Stimulated activated CD4-positive, alpha-beta T cell treated with anti-CD3 and anti-CD28 coated beads, Interleukin-1b, Interleukin-23, amount 100 ng/mL, for 1 hour (primary cell): ENCODE measurements around the gene PDE4D.

Source experiments
- DNase-seq, 2 donors: peaks; one replicate each; pipeline ENCODE4 v3.0.0-alpha.2; 2020; ENCODE audit warnings: low read depth in 2 of 2

The PDE4D gene

DNA sequence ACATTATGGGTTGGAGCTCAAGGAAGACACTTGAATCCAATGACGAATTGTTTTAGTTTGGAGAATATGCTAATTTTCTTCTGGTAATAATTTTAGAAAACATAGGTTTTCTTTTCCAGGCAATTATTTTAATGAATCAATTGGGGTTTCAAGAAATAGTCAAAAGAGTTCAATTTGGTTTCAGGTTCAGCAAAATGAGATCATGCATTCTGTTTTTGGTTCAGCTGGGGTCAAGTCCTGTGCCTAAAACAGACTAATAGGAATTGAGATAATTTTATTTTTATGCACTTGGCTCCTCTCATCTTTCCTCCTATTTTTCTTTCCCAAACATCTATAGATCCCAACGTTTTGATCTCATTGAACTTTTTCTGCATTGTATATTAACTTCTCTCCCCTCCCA is 713.8 kb downstream of the PDE4D start:
- DNase-seq, result no peak

DNA sequence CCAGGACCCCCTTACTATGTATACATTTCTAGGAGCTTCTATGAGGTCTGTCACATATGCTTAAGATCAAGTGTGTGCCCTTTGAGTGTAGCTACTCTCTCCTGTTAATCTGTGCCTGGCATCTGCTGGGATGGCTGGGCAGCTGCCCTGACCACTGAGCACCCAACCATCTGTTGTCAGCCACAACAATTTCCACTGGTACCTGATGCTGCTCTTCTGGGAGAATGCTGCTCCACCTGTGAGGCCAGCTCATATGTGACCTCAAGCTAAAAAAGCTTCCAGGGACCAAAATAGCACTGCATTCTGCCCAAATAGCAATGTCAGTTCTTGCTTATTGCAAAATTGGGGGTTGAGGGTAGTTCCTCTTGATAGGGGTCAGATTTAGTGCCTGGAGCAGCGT is 715.0 kb downstream of the PDE4D start:
- DNase-seq, result no peak

DNA sequence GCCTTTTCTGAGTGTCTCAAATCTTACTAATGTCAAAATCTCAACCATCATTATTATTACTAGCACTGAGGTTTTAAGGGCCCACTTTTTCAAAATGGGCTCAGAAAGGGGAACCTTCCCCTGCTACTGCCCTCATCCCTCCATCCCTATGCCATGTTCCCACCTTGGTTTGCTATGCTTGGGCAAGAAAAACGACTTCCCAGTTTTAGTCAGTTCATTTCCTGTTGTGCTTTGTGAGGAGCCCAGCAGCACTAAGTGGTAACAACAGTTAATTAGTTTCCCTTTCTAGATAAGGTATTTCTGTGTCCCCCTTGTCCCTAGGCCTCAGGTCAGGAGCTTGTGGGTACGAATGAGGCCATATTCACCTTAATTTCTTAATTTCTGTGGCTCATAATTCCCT is 715.5 kb downstream of the PDE4D start:
- DNase-seq, result no peak

DNA sequence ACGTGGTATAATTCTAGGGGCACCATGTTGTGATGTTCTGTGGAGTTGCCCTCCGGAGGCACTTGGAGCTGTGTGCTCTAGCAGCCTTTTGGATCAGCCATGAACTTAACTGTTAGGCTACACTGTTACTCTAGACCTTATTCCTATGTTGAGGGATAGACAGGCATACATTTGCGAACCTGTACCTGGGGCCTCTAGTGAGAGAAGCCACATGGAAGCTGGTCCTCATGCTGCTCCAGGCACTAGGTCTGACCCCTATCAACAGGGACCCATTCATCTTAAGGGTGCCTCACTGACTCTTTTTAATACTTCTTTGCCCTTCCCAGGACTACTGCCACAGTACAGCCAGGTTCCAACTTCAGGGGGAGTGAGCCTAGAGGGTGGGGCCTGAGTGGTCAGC is 715.9 kb downstream of the PDE4D start:
- DNase-seq, result no peak

DNA sequence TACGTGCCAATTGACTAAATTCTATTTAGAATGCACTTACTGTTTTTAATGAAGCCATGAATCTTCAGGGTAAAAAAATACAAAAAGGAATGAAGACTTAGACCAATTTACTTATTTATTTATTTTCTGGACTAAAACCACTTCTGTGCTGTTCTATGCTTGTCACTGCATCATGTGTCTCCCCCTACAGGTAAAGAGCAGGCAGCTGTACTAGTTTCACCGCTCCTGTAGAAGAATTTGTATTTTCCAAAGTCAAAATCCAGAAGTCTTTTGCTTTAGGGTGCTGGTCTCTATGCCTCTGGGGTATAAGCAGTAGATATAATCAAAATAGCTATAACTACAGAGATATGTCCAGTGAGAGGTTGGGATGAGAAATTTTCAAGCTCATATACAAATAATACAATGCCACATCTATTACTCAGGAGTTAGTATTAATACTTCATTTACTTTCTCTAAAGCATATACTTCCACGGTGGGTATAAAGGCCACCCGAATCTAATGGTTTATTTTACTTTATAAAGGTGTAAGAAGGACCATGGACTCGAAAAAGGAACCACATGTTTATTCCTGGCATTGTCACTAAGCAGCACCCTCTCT is 719.2 kb downstream of the PDE4D start:
- no peak for DNase-seq

DNA sequence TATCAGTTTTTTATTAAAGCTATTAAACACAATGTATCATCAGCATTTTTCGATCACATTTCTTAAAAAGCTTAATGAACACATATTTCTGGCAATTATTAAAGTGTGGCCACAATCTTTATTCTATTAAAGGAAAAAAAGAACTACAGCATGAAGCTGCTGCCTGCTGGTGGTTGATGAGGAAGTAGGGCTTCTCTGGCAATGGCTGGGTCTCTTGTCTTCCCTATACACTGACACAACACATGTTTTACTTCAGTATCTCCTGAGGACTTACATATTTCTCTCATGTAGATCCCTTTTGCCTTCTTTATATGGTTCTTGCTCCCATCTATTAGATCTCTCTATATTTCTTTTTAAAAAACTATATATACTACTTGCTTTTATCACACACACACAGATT is 719.9 kb downstream of the PDE4D start:
- no peak for DNase-seq

DNA sequence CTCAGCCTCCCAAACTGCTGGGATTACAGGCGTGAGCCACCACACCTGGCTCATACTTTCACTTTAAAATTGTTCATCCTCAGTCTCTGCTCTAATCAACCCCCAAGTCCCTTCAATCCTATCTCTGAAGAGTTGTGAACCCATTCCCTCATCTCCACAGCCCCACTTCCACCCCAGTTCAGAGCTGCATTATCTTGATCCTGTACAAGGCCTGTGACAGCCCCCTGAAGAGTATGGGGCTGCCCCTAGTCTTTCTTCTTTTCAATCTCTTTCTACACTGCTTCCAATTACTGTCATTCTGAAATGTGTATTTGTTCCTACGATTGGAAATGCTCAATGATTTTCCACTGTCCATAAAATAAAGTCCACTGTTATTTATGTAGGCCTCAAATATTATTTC is 722.4 kb downstream of the PDE4D start:
- DNase-seq, result no peak

DNA sequence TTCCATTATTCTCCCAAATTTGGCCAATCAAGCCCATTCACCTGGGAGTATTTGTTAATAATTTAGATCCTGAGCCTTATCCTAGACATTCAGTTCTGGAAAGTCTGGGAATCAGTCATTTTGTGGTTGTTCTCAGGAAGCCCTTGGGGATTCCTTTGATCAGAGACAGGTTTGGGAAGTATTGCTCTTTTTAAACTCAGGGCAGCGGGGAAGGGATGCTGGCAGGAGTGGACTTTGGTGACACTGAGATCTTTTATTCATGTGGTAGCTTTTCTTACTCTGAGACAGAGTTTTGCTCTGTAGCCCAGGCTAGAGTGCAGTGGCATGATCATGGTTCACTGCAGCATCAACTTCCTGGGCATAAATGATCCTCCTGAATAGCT is 723.8 kb downstream of the PDE4D start:
- no peak for DNase-seq

DNA sequence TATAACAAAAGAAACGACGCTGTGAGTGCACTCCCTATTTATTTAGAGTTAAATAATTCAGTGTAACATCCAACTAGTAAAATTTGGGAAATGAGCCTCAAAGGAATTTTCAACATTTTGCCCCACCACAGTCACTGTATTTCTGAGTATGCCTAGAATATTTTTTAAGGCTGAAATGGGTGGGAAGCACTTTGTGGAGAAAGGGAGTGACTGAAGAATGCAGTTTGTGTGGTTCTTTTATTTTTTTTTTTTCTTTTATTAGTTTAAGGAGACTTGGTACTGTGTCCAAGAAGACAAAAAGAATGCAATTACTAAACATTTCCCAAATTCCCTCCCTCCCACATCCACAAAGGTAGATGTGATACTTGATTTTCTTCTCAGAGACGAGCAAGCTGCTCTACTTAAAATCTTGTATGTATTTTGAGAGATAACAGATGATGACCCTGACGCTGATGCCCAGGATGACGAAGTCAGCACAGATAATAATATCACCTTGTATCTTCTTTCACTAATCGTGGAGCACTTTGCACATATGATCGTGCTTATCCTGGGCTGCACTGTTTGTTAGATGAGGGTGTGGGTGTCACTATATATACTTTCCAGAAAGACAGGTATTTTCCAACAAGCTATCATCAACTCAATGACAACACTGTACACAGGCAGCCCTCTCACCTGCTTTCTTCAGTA is 724.3 kb downstream of the PDE4D start:
- DNase-seq, result no peak

DNA sequence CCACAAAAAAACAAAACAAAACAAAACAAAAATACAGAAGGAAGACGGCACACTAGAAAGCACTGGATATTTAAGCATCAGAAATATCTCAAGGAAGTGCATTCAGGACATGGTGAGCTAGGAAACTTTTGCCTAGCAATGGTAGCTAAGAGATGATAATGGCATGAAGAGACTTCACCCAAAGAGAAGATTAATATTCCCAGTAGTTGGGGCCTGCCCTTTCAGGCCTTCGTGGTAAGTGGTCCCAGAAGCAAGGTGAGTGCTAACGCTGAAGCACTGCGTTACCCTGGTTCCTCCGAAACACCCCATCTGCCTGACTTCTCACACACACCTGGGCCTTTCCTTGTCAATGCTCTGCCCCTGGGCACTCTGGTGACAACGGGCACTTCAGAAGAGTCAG is 725.5 kb downstream of the PDE4D start:
- DNase-seq, result no peak

DNA sequence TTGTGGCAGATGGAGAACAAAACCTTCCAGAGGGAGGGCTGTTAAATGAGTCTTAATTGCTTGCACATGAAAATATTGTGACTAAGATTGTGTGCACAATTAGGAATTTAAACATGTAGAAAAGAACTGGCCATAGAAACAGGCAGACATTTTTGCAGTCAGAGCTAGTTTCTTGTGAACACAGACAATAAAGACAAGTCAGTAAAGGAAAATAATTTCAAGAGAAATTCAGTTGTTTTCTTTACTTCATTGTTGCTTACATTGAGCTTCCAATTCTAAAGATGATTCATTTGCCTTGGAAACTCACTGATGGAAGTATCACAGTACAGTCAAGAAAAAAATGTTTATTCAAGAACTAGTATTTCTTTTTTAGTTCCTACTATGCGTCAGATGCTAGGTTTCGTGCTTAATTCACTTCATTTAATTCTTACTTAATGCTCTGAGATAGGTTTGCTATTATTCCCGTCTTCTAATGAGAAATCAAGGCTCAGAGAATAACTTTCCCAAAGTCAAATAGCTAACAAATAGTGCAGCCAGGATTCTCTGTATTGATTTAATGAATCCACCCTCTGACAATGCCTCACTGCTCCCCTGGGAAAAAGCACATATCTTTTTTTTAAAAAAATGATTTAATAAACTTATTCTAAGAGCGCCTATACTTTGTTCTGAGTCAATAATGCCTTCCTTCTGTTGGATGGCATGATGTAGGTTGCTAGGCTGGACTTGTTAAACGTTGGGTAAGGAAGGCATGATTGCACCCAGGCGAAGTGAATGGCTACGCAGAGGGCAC is 729.3 kb downstream of the PDE4D start:
- DNase-seq, result no peak

DNA sequence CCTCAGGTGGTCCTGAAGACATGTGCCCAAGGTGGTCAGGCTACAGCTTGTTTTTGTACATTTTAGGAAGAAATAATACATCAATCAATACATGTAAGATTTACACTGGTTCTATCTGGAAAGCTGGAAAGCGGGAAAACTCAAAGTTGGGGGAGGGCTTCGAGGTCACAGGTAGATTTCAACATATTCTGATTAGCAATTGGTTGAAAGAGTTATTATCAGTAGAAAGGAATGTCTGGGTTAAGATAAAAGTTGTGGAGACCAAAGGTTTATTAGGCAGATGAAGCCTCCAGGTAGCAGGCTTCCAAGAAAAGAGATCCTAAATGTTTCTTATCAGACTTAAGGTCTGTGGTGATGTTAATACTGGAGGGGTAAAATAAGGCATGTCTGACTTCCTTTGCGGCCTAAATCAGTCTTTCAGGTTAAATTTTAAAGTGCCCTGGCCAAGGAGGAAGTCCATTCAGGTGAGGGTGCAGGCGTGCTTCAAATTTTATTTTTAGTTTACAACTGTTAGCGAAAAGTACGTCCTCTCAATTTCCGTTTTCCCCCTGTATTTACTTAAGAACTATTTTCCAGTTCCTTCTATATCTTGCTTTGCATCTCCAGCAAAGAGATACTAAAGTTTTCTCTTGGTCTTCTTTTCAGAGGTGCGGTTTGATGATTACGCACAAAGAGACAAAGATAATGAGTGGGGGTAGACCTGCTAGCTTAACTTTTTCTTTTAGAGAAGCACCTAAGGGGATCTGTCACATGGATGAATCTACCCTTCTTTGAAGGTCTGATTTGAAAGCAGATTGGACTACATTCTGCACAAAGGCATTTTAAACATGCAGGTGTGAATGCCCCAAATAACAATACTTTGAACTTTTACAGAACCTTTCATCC is 732.1 kb downstream of the PDE4D start:
- DNase-seq, result no peak

DNA sequence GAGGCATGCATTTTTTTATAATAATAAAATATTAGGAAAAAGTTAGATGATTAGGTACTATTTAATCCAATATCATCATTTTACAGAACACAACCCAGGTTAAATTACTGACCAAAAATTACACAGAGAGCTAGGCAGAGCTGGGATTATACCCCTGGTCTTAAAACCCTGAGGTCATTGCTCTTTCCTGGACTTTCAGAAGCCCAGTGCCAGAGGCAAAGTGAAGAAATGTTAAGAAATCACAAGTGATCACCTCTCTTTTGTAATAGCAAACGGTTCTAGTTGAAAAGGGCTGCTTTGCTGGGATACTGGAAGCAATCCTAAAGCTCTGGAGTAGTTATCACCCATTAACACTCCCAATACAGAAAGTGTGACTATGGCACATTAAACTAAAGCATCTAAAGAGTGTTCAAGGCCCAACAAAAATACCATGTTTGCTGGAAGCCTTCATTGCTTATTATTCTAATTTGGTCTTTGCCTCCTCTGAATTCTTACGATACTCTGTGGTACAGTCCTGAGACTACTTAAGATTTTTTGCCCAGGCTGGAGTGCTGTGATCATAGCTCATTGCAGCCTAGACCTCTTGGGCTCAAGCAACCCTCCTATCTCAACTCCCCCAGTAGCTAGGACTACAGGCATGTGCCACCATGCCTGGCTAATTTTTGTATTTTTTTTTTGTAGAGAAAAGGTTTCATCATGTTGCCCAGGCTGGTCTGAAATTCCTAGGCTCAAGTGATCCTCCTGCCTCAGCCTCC is 734.7 kb downstream of the PDE4D start:
- DNase-seq, result no peak

DNA sequence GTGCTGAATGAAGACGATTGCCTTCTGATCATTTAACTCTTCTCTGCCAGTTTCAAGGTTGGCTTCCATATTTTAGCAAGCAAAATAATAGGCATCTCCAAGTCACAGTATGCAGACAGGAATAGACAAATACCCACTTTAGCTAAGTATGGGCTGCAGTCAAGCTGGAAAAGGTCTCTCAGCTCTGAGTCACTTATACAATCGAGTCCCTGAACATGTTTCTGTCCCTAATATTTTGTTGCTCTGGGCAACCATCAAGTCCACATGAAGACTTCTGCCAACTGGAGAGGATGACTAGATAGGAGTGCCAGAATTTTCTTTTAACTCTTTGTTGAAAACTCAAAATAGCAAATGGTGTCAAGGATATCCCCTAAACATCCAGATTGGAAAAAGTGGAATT is 735.4 kb downstream of the PDE4D start:
- DNase-seq, result no peak

DNA sequence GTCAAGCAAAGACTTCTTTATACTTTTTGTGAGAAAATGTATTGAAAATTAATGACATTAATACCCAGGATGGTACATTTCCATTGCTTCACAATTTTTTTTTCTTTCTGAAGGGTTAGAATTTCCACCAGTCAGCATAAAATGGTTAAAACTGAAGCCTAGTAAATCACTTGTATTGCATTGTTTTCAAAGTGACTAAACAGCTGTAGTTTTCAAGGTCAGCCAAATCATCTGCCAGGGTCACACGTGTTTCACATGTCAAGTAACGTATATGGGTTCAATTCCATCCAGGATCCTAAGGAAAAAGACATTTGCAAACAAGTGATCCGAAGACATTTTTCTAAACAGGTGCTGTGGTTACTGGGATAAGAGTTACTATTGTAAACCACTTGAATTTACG is 736.5 kb downstream of the PDE4D start:
- no peak for DNase-seq

DNA sequence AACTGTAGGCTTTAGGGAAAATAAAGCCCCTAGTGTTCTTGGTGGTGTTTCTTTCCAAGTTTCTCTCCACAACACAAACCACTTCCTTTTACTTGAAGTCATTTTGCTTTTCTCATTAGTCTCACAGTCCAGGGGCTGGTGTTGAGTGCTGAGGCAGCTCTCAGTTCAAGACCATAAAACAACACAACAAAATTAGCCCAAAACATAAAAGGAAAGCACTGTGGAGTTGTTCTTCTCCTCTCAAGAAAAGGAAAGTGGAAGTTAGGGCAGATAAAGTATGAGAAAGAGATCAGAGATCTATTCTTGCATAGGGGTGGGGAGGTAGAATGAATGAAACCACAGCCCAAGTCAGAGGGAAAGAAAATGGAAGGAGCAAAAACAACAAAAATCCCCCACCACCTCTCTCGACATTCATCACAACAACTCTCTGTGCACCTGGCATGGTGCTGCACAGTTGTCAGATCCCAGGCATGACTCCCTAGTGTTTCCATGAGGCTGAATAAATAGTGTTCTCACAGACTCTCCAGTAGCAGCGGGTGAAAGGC is 740.8 kb downstream of the PDE4D start:
- DNase-seq, result no peak

DNA sequence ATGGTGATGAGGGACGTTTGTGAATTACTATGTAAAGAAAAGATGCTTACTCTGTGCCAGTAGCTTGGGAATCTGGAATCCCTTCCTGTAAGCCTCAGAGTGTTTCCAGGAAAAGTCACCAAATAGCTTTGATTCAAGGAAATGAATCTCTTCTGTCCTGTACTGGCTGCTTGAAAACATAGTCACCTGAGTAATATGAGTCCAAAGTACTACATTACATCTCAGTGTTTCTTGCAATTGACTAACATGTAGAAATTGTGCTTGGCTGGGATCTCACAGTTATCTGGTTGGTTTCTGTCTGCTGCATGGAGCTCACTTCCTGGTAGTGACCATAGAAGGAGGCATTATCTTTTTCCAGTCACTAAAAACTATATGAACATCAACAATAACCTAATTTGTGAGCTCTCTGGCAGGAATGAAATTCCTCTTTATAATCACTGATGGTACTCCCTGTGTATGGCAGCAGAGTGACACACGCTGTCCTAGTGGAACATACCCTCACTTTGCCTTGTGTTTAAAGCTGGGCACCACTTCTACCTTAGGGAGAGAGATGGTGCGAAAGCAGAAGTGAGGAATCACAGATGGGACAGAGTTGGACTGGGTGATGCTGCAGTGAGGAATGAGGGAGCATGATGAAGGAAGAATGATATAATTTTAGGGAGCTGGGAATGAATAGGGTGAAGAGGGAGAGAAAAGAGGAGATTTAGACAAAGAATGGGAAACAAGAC is 742.2 kb downstream of the PDE4D start:
- no peak for DNase-seq

DNA sequence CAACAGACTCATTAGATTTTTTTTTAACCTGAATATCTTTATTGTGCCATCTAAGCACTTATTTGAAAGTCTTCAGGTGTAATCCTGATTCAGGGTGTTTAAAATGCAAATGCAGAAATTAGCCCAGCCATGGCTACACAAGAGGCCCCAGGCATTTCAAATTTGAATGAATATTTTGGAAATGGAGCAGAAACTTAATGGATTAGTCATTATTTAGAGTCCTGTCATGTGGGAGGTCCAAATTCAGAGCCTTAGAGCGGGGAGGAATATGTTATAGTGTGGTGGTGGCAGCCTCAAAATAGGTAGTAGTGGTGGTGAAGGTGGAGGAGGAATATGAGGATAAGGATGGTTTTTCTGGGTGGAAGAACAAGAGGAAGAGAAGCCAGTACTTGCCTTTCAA is 743.7 kb downstream of the PDE4D start:
- no peak for DNase-seq

DNA sequence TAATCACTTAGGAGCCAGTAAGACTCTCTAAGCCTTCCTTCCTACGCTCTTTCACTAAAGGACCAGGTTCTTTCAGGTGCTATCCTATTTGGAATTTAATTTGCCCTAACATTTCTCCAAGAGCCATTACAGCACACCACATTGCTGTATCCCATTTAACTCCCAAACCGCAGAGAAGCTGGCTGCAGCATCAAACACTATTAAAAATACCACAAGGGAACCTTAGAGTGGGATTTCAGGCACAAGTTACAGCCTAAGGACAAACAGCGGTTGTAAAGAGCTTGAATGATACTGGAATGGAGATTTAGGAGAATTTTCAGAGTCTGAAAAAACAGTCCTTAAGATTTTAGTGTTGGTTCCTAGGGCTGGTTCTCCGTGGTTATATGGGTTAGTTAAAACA is 744.3 kb downstream of the PDE4D start:
- DNase-seq, result no peak

DNA sequence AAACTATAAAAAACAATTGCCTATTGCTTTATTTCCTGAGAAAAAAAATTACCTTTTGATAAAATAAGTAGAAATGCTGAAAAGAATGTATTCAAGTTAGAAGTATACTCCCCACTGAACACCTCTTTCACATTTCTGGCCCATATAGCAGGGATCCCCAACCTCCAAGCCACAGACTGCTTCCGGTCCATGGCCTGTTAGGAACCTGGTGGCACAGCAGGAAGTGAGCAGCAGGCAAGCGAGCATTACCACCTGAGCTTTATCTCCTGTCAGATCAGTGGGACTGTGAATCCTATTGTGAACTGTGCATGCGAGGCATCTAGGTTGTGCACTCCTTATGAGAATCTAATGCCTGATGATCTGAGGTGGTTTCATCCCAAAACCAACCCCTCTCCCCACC is 746.8 kb downstream of the PDE4D start:
- no peak for DNase-seq

DNA sequence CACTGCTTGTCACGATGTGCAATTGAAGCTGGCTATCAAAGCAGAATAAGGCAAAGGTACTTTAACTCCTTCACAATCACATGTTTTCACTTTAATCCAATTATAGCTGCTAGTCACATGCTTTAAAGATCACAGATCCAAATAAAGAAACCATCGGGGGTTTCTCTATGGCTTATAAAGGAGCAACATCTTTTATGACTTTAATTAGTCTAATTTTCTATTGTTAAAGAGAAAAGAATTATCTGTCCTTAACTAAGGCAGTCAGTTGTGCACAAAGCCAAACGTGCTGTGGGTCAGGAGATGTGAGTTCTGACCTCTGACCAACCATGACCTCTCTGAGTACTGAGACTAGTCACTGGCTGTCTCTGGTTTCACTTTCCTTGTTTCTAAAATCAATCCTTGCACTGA is 749.6 kb downstream of the PDE4D start:
- no peak for DNase-seq
